ENCODE measurements around the gene PCNX1.

PCNX1 gene

GRCh38 chr14:71029236-71029781 is 122.0 kb downstream of the PCNX1 start:
- Histone ChIP-seq H3K36me3 (ENCODE audit: control insufficient read depth, low read length) (peaks cover 28% of the 10 kb centered on the region), H3K9me2 (replicated peaks; ENCODE audit: control insufficient read depth, low read length) (no peaks in the 10 kb centered on the region), H3K27ac (ENCODE audit: low read depth, low read length) (no peak overlapping the region), H4K20me1 (ENCODE audit: control insufficient read depth, insufficient read depth, low read depth, low read length) (no peaks in the 10 kb centered on the region), H3K9me3 (ENCODE audit: control insufficient read depth, insufficient read depth, low read length) (no peaks in the 10 kb centered on the region), H3K4me3 (ENCODE audit: low read length) (no peak overlapping the region), H3K27me3 (ENCODE audit: control insufficient read depth, low read length) (no peaks in the 10 kb centered on the region), H3K4me2 (ENCODE audit: low read length) (no peak overlapping the region), H3K4me1 (ENCODE audit: control insufficient read depth, low read length) (peaks cover 4% of the 10 kb centered on the region), H3K79me2 (ENCODE audit: control insufficient read depth, low read length) (no peaks in the 10 kb centered on the region), H3F3A (ENCODE audit: control insufficient read depth, insufficient read depth) (no peaks in the 10 kb centered on the region)
- no peak for TF ChIP-seq EZH2phosphoT487 (IDR thresholded peaks at IDR 0.05; ENCODE audit: borderline replicate concordance, low read length)
- TF ChIP-seq, protein P1, sequence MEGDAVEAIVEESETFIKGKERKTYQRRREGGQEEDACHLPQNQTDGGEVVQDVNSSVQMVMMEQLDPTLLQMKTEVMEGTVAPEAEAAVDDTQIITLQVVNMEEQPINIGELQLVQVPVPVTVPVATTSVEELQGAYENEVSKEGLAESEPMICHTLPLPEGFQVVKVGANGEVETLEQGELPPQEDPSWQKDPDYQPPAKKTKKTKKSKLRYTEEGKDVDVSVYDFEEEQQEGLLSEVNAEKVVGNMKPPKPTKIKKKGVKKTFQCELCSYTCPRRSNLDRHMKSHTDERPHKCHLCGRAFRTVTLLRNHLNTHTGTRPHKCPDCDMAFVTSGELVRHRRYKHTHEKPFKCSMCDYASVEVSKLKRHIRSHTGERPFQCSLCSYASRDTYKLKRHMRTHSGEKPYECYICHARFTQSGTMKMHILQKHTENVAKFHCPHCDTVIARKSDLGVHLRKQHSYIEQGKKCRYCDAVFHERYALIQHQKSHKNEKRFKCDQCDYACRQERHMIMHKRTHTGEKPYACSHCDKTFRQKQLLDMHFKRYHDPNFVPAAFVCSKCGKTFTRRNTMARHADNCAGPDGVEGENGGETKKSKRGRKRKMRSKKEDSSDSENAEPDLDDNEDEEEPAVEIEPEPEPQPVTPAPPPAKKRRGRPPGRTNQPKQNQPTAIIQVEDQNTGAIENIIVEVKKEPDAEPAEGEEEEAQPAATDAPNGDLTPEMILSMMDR (IDR thresholded peaks at IDR 0.05; ENCODE audit: low read depth, low read length, poor library complexity, severe bottlenecking), result no peak

DNA sequence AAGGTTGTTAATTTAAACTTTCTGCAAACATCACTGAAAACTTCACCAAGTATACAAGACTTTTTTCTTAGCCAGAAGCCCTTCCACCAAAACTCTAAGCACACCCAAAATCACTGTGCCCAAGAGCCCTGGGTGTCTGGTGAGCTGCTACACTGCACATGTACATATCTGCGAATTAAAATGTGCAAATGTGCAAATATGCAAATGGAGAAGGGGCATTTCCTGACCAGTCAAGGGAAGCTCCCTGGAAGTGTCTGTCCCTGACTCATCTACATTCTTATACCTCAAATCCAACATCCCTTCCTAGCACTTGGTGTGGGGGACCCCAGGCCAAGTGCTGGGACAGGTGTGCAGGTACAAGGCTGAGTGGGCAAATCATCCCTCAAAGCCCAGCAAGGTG is 123.7 kb downstream of the PCNX1 start:
- Histone ChIP-seq H3K4me2 (ENCODE audit: low read length) (no peak overlapping the region), H3K36me3 (ENCODE audit: control insufficient read depth, low read length) (peaks cover 29% of the 10 kb centered on the region), H3K27ac (ENCODE audit: low read depth, low read length) (no peak overlapping the region), H3K4me1 (ENCODE audit: control insufficient read depth, low read length) (peaks cover 4% of the 10 kb centered on the region), H4K20me1 (ENCODE audit: control insufficient read depth, insufficient read depth, low read depth, low read length) (no peaks in the 10 kb centered on the region), H3K9me2 (replicated peaks; ENCODE audit: control insufficient read depth, low read length) (no peaks in the 10 kb centered on the region), H3K27me3 (ENCODE audit: control insufficient read depth, low read length) (no peaks in the 10 kb centered on the region), H3F3A (ENCODE audit: control insufficient read depth, insufficient read depth) (no peaks in the 10 kb centered on the region), H3K9me3 (ENCODE audit: control insufficient read depth, insufficient read depth, low read length) (no peaks in the 10 kb centered on the region), H3K4me3 (ENCODE audit: low read length) (no peak overlapping the region), H3K79me2 (ENCODE audit: control insufficient read depth, low read length) (no peaks in the 10 kb centered on the region)
- TF ChIP-seq, protein P1 (IDR thresholded peaks at IDR 0.05; ENCODE audit: low read depth, low read length, poor library complexity, severe bottlenecking), result no peak
- no peak for TF ChIP-seq EZH2phosphoT487 (IDR thresholded peaks at IDR 0.05; ENCODE audit: borderline replicate concordance, low read length)

GRCh38 chr14:71036433-71036832 is 129.2 kb downstream of the PCNX1 start:
- Histone ChIP-seq H4K20me1 (ENCODE audit: control insufficient read depth, insufficient read depth, low read depth, low read length) (no peaks in the 10 kb centered on the region), H3K4me2 (ENCODE audit: low read length) (no peak overlapping the region), H3K9me2 (replicated peaks; ENCODE audit: control insufficient read depth, low read length) (no peaks in the 10 kb centered on the region), H3K79me2 (ENCODE audit: control insufficient read depth, low read length) (no peaks in the 10 kb centered on the region), H3K27me3 (ENCODE audit: control insufficient read depth, low read length) (no peaks in the 10 kb centered on the region), H3K9me3 (ENCODE audit: control insufficient read depth, insufficient read depth, low read length) (no peaks in the 10 kb centered on the region), H3K27ac (ENCODE audit: low read depth, low read length) (no peak overlapping the region), H3K4me3 (ENCODE audit: low read length) (no peak overlapping the region), H3K36me3 (ENCODE audit: control insufficient read depth, low read length) (peaks cover 36% of the 10 kb centered on the region), H3K4me1 (ENCODE audit: control insufficient read depth, low read length) (no peaks in the 10 kb centered on the region), H3F3A (ENCODE audit: control insufficient read depth, insufficient read depth) (no peaks in the 10 kb centered on the region)
- TF ChIP-seq, protein P1 (IDR thresholded peaks at IDR 0.05; ENCODE audit: low read depth, low read length, poor library complexity, severe bottlenecking), result no peak
- TF ChIP-seq EZH2phosphoT487 (IDR thresholded peaks at IDR 0.05; ENCODE audit: borderline replicate concordance, low read length), result no peak

Data from DOHH2 (cell line).